Fibroblast of pulmonary artery (primary cell): ENCODE data around the gene UGT2B10.

Experiments used
- DNase-seq: peaks from one replicate; pipeline ENCODE4 v3.0.0-alpha.2; 2010; ENCODE audit warnings: low read depth
- H3K4me3 ChIP-seq: replicated peaks from 2 replicates; pipeline ENCODE4 v1.5.1; 2011; ENCODE audit warnings: low read depth, mild to moderate bottlenecking, control low read depth, low read length, moderate library complexity
- CTCF ChIP-seq: IDR thresholded peaks from 2 replicates; pipeline ENCODE4 v1.5.1; 2011; ENCODE audit warnings: mild to moderate bottlenecking, control low read depth, low read length, inconsistent platforms; ENCODE audit errors: missing control alignments

UGT2B10 gene

GRCh38 chr4:68871809-68872642 lies 56.2 kb downstream of the UGT2B10 start:
- TF ChIP-seq CTCF: no peak
- DNase-seq: no peak
- no peak overlapping the region for H3K4me3 ChIP-seq

GRCh38 chr4:68872643-68873502 lies 57.1 kb downstream of the UGT2B10 start:
- no peak for DNase-seq
- TF ChIP-seq CTCF: no peak
- no peak overlapping the region for H3K4me3 ChIP-seq

- H3K4me3 ChIP-seq: no peak overlapping the region
- no peak for DNase-seq
- TF ChIP-seq CTCF: no peak
These were observed 58.7 kb downstream of the UGT2B10 start for GRCh38 chr4:68874507-68874906.

GRCh38 chr4:68877555-68877954 lies 61.8 kb downstream of the UGT2B10 start:
- DNase-seq: no peak
- TF ChIP-seq CTCF: no peak
- H3K4me3 ChIP-seq: no peak overlapping the region

GRCh38 chr4:68878048-68878447 lies 62.3 kb downstream of the UGT2B10 start:
- no peak overlapping the region for H3K4me3 ChIP-seq
- no peak for TF ChIP-seq CTCF
- DNase-seq: no peak
